Neutrophil (primary cell): ENCODE results near the gene EMP3.

Experiments
- H3K27ac ChIP-seq: fragments of 200-600 bp; sonication (generic); 2 replicates; pipeline ENCODE4 v1.5.1; 2016; ENCODE audit warnings: mild to moderate bottlenecking, moderate library complexity
- H3K27me3 ChIP-seq: fragments of 200-600 bp; sonication (generic); 2 replicates; pipeline ENCODE4 v1.6.0; 2016; ENCODE audit warnings: mild to moderate bottlenecking
- H3K36me3 ChIP-seq: fragments of 200-600 bp; sonication (generic); 2 replicates; pipeline ENCODE4 v1.5.1; 2017
- H3K4me1 ChIP-seq, 2 experiments: fragments of 200-600 bp in 1 of 2; sonication (generic) in 1 of 2; 1 replicate in 1 of 2; 2 replicates in 1 of 2; pipeline versions ENCODE4 v1.5.1 to v1.6.1; 2013 to 2016; ENCODE audit warnings: low read depth in 1 of 2, low read length in 1 of 2, mild to moderate bottlenecking in 1 of 2, moderate library complexity in 1 of 2; ENCODE audit not compliant: control insufficient read depth in 1 of 2, insufficient read depth in 1 of 2
- H3K4me3 ChIP-seq, 2 experiments: fragments of 200-600 bp in 1 of 2; sonication (generic) in 1 of 2; 1 replicate in 1 of 2; 2 replicates in 1 of 2; pipeline ENCODE4 v1.5.1; 2013 to 2016; ENCODE audit warnings: low read depth in 1 of 2, low read length in 1 of 2, mild to moderate bottlenecking in 1 of 2, moderate library complexity in 1 of 2
- H3K9me3 ChIP-seq: fragments of 200-600 bp; sonication (generic); 2 replicates; pipeline ENCODE4 v1.5.1; 2016
- TF ChIP-seq, protein P1 (sequence below): fragments of 200-600 bp; sonication (generic); IDR thresholded peaks from 2 replicates; pipeline ENCODE4 v1.5.1; 2016; ENCODE audit warnings: antibody characterized with exemption

EMP3 gene

DNA sequence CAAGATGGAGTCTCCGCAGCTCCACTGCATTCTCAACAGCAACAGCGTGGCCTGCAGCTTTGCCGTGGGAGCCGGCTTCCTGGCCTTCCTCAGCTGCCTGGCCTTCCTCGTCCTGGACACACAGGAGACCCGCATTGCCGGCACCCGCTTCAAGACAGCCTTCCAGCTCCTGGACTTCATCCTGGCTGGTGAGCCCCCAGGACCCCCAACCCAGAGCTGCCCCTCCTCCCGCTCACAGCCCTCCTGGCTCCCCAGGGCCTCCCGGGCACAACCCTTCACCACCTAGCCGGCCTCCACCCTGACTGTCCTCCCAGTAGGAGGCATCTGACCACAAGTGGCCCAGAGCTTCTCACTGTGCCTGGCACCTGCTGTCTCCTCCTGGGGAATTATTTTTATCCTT, 48.2 kb downstream of the EMP3 start:
- TF ChIP-seq, protein P1, sequence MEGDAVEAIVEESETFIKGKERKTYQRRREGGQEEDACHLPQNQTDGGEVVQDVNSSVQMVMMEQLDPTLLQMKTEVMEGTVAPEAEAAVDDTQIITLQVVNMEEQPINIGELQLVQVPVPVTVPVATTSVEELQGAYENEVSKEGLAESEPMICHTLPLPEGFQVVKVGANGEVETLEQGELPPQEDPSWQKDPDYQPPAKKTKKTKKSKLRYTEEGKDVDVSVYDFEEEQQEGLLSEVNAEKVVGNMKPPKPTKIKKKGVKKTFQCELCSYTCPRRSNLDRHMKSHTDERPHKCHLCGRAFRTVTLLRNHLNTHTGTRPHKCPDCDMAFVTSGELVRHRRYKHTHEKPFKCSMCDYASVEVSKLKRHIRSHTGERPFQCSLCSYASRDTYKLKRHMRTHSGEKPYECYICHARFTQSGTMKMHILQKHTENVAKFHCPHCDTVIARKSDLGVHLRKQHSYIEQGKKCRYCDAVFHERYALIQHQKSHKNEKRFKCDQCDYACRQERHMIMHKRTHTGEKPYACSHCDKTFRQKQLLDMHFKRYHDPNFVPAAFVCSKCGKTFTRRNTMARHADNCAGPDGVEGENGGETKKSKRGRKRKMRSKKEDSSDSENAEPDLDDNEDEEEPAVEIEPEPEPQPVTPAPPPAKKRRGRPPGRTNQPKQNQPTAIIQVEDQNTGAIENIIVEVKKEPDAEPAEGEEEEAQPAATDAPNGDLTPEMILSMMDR = no peak
- Histone ChIP-seq H3K4me3 (no peak overlapping the region), H3K4me1 (no peaks in the 10 kb centered on the region), H3K9me3 (no peaks in the 10 kb centered on the region), H3K27me3 (no peaks in the 10 kb centered on the region), H3K27ac (no peak overlapping the region), H3K36me3 (no peaks in the 10 kb centered on the region)

DNA sequence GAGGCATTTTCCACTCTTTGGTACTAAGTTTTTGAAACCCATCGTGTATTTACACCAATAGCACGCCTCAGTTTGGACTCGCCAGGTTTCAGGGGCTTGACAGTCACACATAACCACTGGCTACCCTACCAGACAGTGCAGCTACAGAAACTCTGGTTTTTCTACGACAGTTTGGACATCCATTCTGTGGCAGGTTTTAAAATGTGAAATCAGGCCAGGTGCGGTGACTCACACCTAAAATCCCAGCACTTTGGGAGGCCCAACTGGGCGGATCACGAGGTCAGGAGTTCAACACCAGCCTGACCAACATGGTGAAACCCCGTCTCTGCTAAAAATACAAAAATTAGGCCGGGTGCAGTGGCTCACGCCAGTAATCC, 52.8 kb downstream of the EMP3 start:
- H3K27ac ChIP-seq = no peak overlapping the region
- no peaks in the 10 kb centered on the region for H3K9me3 ChIP-seq
- H3K4me1 ChIP-seq = no peaks in the 10 kb centered on the region
- no peak overlapping the region for H3K4me3 ChIP-seq
- no peaks in the 10 kb centered on the region for H3K27me3 ChIP-seq
- peaks cover 17% of the 10 kb centered on the region for H3K36me3 ChIP-seq
- TF ChIP-seq, protein P1 = no peak

DNA sequence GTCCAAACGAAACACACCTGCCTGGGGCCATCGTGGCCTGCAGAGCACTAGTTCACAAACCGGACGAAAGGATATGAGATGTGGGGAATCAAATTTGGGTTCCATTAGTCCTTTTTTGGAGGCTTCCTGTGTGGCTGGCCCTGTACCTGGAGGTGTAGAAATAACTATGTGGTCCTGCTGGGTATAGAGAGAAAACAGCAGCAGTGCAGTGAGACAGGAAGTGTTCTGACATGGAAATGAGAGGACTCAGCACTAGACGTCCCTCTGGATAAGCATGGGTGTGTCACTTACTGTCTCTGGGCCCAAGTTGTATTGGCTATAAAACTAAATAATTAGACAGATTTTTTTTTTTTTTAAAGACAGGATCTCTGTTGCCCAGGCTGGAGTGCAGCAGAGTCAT, 53.7 kb downstream of the EMP3 start:
- Histone ChIP-seq H3K9me3 (no peaks in the 10 kb centered on the region), H3K4me1 (no peaks in the 10 kb centered on the region), H3K27me3 (no peaks in the 10 kb centered on the region)

More for the DNA sequence above, 53.7 kb downstream of the EMP3 start:
- H3K36me3 ChIP-seq = peaks cover 26% of the 10 kb centered on the region
- no peak overlapping the region for H3K27ac ChIP-seq
- TF ChIP-seq, protein P1 = no peak
- H3K4me3 ChIP-seq = no peak overlapping the region
